GM19351 (cell line): ENCODE data around the gene IFNGR1.
"Not testable (repeated sequence)": the region's sequence is repeated elsewhere in the genome, so short reads cannot be mapped to it uniquely, and the experiment has no call there.

Experiments
- ATAC-seq: cut with Tn5 transposase; IDR thresholded peaks from one replicate; pipeline ENCODE4 v1.9.1; 2021; ENCODE audit warnings: mild to moderate bottlenecking, moderate library complexity; ENCODE audit not compliant: unreplicated experiment

The IFNGR1 gene

DNA sequence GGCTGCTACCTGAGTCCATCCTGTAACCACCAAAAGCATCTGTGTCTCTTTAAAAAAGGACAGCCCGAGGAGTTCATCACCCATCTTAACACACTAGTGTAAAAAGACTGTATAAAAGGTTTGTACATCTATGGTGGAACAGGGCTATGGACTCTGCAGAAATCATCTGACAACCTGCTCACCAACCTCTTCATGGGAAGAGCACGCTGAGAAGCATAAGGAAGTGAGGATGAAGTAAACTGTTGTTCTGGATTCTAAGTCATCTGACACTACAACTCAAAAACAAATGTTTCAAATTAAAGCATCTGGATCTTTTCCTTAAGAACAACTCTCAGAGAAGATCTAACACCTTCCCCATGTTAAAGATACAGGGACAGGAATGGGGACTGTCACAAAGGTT lies 5.4 kb downstream of the IFNGR1 start:
- no peak for ATAC-seq

GRCh38 chr6:137213331-137213740 lies 5.8 kb downstream of the IFNGR1 start:
- ATAC-seq: no peak

- ATAC-seq: no peak
Observed at GRCh38 chr6:137211910-137212309, 7.3 kb downstream of the IFNGR1 start.

GRCh38 chr6:137210903-137211302 lies 8.3 kb downstream of the IFNGR1 start:
- ATAC-seq: no peak

DNA sequence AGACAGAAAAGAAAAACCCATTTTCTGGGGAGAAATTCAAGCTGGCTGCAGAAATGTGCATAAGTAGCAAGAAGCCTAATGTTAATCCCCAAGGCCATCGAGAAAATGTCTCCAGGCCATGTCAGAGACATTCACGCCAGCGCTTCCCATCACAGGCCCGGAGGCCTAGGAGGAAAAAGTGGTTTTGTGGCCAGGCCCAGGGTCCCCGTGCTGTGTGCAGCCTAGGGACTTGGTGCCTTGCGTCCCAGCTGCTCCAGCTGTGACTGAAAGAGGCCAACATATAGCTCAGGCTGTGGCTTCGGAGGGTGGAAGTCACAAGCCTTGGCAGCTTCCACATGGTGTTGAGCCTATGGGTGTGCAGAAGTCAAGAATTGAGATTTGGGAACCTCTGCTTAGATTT lies 10.9 kb downstream of the IFNGR1 start:
- no peak for ATAC-seq

DNA sequence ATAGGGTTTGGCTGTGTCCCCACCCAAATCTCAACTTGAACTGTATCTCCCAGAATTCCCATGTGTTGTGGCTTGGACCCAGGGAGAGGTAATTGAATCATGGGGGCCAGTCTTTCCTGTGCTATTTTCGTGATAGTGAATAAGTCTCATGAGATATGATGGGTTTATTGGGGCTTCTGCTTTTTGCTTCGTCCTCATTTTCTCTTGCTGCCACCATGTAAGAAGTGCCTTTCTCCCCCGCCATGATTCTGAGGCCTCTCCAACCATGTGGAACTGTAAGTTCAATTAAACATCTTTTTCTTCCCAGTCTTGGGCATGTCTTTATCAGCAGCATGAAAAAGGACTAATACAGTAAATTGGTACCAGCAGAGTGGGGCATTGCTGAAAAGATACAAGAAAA lies 11.7 kb downstream of the IFNGR1 start:
- not testable (repeated sequence) for ATAC-seq

DNA sequence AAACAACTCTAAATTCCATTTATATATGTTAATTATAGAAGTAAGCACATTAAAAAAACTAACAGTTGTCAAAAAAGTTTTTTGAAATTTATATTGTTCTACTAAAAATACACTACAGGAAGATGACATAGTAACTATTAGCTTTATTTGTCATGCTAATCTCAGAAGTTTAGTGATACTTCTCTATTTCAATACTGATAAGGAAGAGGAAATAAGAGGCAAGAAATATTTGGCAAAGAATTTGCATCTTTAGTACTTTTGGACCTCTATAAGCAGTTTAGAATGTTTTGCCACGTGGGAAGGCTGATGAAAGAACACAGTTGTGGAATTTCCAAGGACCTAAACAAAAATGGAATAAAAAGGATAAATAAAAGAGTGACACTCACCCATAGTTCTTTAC lies 12.6 kb downstream of the IFNGR1 start:
- ATAC-seq: no peak

- ATAC-seq: no peak
Observed at GRCh38 chr6:137203256-137203655, 15.9 kb downstream of the IFNGR1 start.

DNA sequence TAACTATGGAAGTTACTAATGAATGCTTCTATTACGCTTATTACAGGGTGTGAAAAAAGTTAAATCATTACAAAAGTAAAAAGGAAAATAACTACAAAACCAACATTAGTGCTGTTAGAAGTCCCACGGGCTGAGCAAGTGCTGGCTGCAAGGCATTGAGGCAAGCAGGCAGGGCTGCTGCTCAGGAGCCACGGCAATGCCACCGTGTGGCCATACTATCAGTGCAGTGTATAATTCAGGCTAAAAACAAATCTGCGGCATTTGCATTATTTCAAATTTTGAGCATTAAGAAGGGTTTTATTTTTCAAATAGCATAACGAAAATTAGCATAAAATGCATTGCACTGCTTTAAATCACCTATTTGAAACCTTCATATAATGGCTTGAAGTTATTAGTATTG lies 17.1 kb downstream of the IFNGR1 start:
- ATAC-seq: no peak

DNA sequence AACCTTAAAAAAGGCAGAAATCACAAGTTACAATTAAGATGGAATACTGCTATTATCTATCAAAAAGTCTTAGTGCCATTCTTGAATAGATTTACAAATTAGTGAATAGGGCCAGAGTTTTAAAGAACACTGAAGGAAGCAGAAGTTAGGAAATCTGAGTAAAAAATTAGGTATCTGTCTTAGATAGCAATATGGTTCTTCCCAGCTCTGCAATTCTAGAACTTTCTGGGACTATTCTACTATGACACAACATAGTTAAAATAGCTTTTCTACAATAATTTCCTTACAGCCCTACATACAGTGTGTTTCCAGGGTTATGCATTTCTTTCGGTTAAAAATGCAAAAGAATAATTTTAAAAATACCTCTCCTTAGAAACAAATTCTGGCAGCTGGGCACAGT lies 18.2 kb downstream of the IFNGR1 start:
- ATAC-seq: no peak

- no peak for ATAC-seq
Observed at GRCh38 chr6:137200288-137200687, 18.9 kb downstream of the IFNGR1 start.

GRCh38 chr6:137197684-137198645 lies 21.2 kb downstream of the IFNGR1 start:
- ATAC-seq: no peak

DNA sequence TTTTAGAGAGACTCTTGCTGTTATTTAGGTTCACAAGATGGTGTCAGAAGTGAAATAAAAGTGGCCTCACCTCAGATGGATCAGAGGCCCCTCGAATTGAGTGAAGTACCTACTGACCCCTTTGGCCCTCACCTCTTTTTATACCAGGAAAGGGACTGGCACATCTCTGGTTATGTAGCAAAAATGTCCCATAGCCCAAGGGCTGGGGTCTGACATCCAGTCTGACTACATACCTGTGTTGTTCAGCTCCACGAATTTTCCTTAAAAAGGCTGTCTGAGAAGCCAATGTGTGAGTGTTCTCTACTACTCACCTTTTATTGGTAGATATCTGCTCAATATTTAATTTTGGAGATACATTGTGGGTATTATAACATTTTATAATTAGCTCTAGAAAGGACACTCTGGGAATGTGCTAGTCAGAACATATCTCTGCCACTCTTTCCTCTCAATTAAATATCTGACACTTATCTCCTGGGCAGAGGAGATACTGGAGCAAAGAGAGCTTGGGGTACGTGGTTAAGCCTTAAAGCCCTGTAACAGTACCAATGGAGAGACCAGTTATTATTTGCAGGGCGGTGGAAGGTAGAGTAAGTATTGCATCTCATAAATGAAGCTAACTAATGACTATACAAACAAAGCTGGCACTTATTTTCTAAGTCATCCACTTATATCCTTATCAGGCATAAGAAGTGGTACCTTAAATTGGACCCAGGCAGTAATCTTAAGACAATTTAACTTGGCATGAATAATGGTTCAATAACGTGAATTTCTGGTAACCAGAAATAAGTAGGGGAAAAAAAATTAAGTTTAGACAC lies 25.7 kb downstream of the IFNGR1 start:
- ATAC-seq: no peak

DNA sequence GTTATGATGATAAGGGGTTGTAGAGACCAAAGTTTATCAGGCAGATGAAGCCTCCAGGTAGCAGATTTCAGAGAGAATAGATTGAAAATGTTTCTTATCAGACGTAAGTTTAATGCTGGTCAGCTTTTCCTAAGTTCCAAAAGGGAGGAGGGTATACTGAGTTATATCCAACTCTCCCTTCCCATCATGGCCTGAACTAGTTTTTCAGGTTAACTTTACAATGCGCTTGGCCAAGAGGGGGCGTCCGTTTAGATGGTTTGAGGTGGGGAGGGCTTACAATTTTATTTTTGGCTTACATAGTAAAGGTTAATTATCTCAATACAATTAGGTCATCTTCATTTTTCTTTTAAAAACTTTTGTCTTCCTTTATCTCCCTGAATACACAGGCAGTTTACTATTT lies 26.4 kb downstream of the IFNGR1 start:
- ATAC-seq: no peak

DNA sequence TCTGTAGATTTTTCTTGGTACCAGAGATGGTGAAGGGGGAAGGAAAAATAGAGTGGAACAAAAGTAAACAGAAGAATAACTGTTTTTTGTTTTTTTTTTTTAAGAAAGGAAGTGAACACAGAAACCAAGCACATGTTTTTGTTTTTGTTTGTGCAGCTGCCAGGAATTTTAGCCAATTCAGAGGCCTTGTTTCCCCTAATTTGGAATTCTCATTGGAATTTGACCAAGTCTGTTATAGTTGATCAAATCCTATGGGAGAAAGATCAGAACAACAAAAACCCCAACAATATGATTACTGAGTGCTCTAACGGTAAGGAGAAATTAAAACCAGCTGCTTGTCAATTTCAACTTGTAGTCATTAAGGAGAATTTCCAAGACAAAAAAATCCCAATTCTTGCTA lies 27.5 kb downstream of the IFNGR1 start:
- ATAC-seq: no peak

- ATAC-seq: no peak
Observed at GRCh38 chr6:137191236-137191635, 27.9 kb downstream of the IFNGR1 start.

- ATAC-seq: no peak
Observed at GRCh38 chr6:137190583-137191094, 28.5 kb downstream of the IFNGR1 start.

GRCh38 chr6:137188855-137189254 lies 30.3 kb downstream of the IFNGR1 start:
- no peak for ATAC-seq

GRCh38 chr6:137185290-137185689 lies 33.9 kb downstream of the IFNGR1 start:
- no peak for ATAC-seq

DNA sequence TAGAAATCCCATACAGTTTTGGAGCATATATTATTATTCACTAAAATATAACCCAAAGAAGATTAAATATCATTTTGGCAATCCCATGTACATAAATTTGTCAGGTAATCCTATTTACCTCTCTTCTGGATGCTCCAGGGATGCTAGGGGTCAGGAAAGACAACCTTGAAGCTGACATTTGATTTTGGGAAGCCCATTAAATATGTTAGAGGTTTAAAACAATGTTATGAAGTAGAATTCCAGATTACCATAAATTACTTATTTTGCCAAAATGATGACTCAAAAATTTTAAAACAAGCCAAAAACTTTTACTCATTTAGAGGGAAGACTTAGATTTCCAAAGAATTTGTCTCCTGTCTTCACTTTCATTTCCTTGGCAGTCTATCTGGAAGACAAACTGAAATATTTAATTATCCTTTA lies 36.5 kb downstream of the IFNGR1 start:
- ATAC-seq: no peak

DNA sequence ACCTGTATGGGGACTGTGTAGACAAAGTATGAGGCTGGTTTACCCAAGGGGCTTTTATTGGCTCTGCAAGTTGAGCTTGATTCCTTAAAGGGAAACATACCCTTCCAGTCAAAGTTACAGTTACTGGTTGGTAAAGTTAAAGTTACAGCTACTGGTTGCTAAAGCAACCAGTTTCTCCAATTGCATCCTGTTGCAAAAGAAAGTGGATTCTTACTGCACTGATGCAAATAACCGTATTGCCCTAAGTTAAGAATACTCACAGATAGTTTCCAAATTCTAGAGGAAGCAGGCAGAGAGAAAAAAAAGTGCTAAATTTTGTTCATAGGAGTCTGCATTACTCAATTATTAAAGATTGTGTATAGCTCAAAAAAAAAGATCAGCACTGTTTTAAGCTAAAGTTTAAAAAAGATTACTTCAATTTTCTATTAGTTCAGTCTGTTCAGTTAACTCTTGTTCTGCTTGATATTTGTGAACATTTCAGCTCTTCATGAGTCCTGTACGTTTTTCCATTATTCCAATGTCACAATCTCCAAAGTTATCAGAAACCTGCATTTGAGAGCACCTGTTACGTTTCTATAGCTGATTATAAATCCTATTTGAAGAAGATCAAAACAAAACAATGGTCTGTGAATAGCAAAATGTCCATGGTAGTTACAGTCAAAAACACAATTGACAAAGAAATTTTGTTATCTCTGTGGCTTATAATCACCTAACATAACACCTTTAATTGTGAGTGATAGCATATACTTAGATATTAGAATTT lies 37.1 kb downstream of the IFNGR1 start:
- no peak for ATAC-seq
